SU-DHL-6 (cell line): ENCODE measurements around the gene KRT9.
"Not testable (repeated sequence)": the region's sequence is repeated elsewhere in the genome, so short reads cannot be mapped to it uniquely, and the experiment has no call there.

Experiments
- H2AFZ ChIP-seq: fragments of 200-600 bp; sonication (generic); 2 replicates; pipeline ENCODE4 v1.6.1; 2014; ENCODE audit warnings: low read depth, mild to moderate bottlenecking, moderate library complexity, mixed read lengths, antibody characterized with exemption, low read length; ENCODE audit not compliant: severe bottlenecking
- H3F3A ChIP-seq: fragments of 200-600 bp; shearing (Covaris generic); 2 replicates; pipeline ENCODE4 v1.6.0; 2016; ENCODE audit warnings: antibody characterized with exemption, mild to moderate bottlenecking; ENCODE audit not compliant: insufficient read depth
- H3K27ac ChIP-seq: fragments of 200-600 bp; sonication (generic); 2 replicates; pipeline ENCODE4 v1.5.1; 2016; ENCODE audit warnings: low read depth, mild to moderate bottlenecking, low read length, moderate library complexity, mixed read lengths
- H3K27me3 ChIP-seq: fragments of 200-600 bp; sonication (generic), shearing (Covaris generic); 2 replicates; pipeline ENCODE4 v1.6.0; 2014; ENCODE audit warnings: mild to moderate bottlenecking, low read length
- H3K36me3 ChIP-seq: fragments of 200-600 bp; sonication (generic); 2 replicates; pipeline ENCODE4 v1.6.1; 2014; ENCODE audit warnings: mild to moderate bottlenecking, low read length, mixed read lengths
- H3K4me2 ChIP-seq: fragments of 300-600, 200-600 bp; shearing (Covaris generic), sonication (generic); 2 replicates; pipeline ENCODE4 v1.6.0; 2014; ENCODE audit warnings: low read length, low read depth, mild to moderate bottlenecking; ENCODE audit not compliant: poor library complexity, severe bottlenecking
- H3K4me3 ChIP-seq: fragments of 200-600 bp; sonication (generic); 2 replicates; pipeline ENCODE4 v1.5.1; 2014; ENCODE audit warnings: antibody characterized with exemption, low read length, mild to moderate bottlenecking, mixed read lengths; ENCODE audit not compliant: insufficient read depth, poor library complexity, severe bottlenecking
- H3K79me2 ChIP-seq: fragments of 200-600 bp; sonication (generic); 2 replicates; pipeline ENCODE4 v1.6.1; 2014; ENCODE audit warnings: mild to moderate bottlenecking, low read length, moderate library complexity; ENCODE audit not compliant: insufficient read depth
- H3K9ac ChIP-seq: fragments of 200-600 bp; sonication (generic); 2 replicates; pipeline ENCODE4 v1.7.0; 2014; ENCODE audit warnings: mild to moderate bottlenecking, low read length
- H3K9me2 ChIP-seq: fragments of 200-600 bp; sonication (generic); replicated peaks from 2 replicates; pipeline ENCODE4 v1.6.1; 2014; ENCODE audit warnings: low read length; ENCODE audit not compliant: insufficient read depth
- H3K9me3 ChIP-seq: fragments of 200-600 bp; sonication (generic); 2 replicates; pipeline ENCODE4 v1.6.1; 2014; ENCODE audit warnings: low read length, mixed read lengths; ENCODE audit not compliant: insufficient read depth
- H4K20me1 ChIP-seq: fragments of 200-600 bp; sonication (generic); 2 replicates; pipeline ENCODE4 v1.6.1; 2014; ENCODE audit warnings: low read depth, mild to moderate bottlenecking, antibody characterized with exemption, low read length, moderate library complexity, mixed read lengths
- CTCF ChIP-seq: fragments of 200-600 bp; sonication (generic); IDR thresholded peaks from one replicate; pipeline ENCODE4 v1.5.1; 2017; ENCODE audit warnings: antibody characterized with exemption, mild to moderate bottlenecking, low read length, moderate library complexity; ENCODE audit not compliant: insufficient read depth, poor library complexity, severe bottlenecking
- EZH2phosphoT487 ChIP-seq: fragments of 200-600 bp; sonication (generic), shearing (Covaris generic); conservative IDR thresholded peaks from 2 replicates; pipeline ENCODE4 v1.6.1; 2018; ENCODE audit warnings: mild to moderate bottlenecking, antibody characterized with exemption, low read length, moderate library complexity, mixed read lengths

The KRT9 gene

DNA sequence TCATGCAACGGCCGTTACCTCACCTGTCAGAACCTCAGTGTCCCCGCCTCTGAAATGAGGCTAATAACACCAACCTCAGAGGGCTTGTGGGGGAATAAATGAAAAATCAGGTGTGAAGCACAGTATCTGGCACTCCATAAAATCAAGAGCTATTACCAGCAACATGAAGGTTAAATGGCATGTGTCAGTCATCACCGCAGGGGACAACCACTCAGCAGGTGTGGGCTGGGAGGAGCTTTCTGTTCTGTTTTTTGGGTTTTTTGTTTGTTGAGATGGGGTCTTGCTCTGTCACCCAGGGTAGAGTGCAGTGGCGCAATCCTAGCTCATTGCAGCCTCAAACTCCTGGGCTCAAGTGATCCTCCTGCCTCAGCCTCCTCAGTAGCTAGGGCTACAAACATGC lies 26.9 kb downstream of the KRT9 start:
- Histone ChIP-seq H2AFZ (no peak overlapping the region), H3K4me2 (no peak overlapping the region), H3F3A (no peaks in the 10 kb centered on the region), H3K9me3 (no peaks in the 10 kb centered on the region), H3K9ac (no peak overlapping the region), H3K27me3 (no peaks in the 10 kb centered on the region), H3K4me3 (no peak overlapping the region), H3K36me3 (no peaks in the 10 kb centered on the region), H3K9me2 (no peaks in the 10 kb centered on the region), H4K20me1 (no peaks in the 10 kb centered on the region), H3K79me2 (no peaks in the 10 kb centered on the region), H3K27ac (no peak overlapping the region)
- no peak for TF ChIP-seq CTCF
- no peak for TF ChIP-seq EZH2phosphoT487

DNA sequence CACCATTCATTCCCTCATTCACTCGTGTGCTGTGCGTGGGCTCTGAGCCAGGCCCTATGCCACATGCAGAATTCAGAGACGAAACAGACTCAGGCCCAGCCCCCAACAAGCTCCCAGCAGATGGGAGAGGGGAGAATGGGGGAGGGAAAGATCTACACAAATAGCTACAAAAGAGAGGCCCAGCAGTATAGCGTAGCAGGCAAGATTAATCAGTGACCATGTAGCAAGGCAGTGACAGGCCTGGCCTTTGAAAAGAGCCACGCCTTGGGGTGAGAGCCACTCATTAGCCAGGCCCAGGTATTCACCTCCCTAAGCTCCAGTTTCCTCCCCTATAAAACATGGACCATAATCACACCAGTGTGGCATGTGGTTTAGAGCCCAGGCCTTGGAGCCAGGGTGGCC lies 27.4 kb downstream of the KRT9 start:
- Histone ChIP-seq H3K36me3 (no peaks in the 10 kb centered on the region), H3K9me2 (no peaks in the 10 kb centered on the region), H3K79me2 (no peaks in the 10 kb centered on the region), H3K9ac (no peak overlapping the region), H3K27ac (no peak overlapping the region), H3K4me3 (no peak overlapping the region), H3K27me3 (no peaks in the 10 kb centered on the region), H3K4me2 (no peak overlapping the region), H3F3A (no peaks in the 10 kb centered on the region), H3K9me3 (no peaks in the 10 kb centered on the region), H4K20me1 (no peaks in the 10 kb centered on the region), H2AFZ (no peak overlapping the region)
- TF ChIP-seq CTCF (no peak), EZH2phosphoT487 (no peak)

DNA sequence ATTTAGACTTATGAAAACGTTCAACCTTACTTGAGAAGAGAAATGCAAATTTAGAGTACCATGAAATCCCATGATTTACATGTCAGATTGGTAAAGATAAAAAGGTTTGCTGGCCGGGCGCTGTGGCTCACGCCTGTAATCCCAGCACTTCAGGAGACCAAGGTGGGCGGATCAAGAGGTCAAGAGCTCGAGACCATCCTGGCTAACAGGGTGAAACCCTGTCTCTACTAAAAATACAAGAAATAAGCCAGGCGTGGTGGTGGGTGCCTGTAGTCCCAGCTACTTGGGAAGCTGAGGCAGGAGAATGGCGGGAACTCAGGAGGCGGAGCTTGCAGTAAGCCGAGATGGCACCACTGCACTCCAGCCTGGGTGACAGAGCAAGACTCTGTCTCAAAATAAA lies 29.1 kb downstream of the KRT9 start:
- not testable (repeated sequence) for H4K20me1 ChIP-seq, H3K4me3 ChIP-seq, H3K79me2 ChIP-seq, H3F3A ChIP-seq, H3K9me2 ChIP-seq, H3K9me3 ChIP-seq, H3K9ac ChIP-seq, H3K4me2 ChIP-seq, H2AFZ ChIP-seq, H3K36me3 ChIP-seq, H3K27ac ChIP-seq, H3K27me3 ChIP-seq

- Histone ChIP-seq H3K4me3 (no peak overlapping the region), H3K9me2 (no peaks in the 10 kb centered on the region), H4K20me1 (no peaks in the 10 kb centered on the region), H3K79me2 (no peaks in the 10 kb centered on the region), H3K27ac (no peak overlapping the region), H3K9ac (no peak overlapping the region), H3K27me3 (no peaks in the 10 kb centered on the region), H3K9me3 (no peaks in the 10 kb centered on the region), H2AFZ (no peak overlapping the region), H3F3A (no peaks in the 10 kb centered on the region), H3K4me2 (no peak overlapping the region), H3K36me3 (no peaks in the 10 kb centered on the region)
- TF ChIP-seq CTCF, result no peak
- no peak for TF ChIP-seq EZH2phosphoT487
These were observed 29.5 kb downstream of the KRT9 start for GRCh38 chr17:41542357-41542756.
